Pons (tissue), 1 donor: Measurements from ENCODE around the gene RIN3.

Experiments used
- DNase-seq: peaks from one replicate; pipeline ENCODE4 v3.0.0-alpha.2; 2016; ENCODE audit warnings: low spot score

RIN3 gene

GRCh38 chr14:92484132-92484823 is 29.3 kb upstream of the RIN3 start:
- DNase-seq: no peak

- DNase-seq: no peak
These were observed 26.7 kb upstream of the RIN3 start for GRCh38 chr14:92486881-92487280.

GRCh38 chr14:92487513-92488133 is 26.0 kb upstream of the RIN3 start:
- no peak for DNase-seq

- DNase-seq: no peak
These were observed 24.0 kb upstream of the RIN3 start for GRCh38 chr14:92489394-92490238.

GRCh38 chr14:92490239-92490959 is 23.2 kb upstream of the RIN3 start:
- peak; percentile 70 for DNase-seq

DNA sequence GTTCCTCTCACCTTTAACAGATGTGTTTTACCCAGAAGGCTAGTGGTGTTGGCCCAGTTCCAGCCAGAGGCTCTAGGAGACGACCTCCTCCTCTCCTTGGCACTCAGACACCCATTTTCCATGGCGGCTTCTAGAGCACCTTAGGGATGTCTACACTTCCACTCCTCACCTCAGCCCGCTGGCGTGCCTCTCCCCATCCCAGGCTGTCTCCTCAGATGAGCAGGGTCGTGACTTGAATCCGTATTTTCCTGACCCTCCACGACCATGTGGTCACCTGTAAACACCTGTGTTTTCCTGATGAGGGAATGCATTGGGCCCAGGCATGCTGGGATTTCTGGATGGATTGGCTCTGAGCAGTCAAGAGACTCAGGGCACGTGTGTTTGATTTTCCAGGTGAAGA is 21.8 kb upstream of the RIN3 start:
- no peak for DNase-seq

DNA sequence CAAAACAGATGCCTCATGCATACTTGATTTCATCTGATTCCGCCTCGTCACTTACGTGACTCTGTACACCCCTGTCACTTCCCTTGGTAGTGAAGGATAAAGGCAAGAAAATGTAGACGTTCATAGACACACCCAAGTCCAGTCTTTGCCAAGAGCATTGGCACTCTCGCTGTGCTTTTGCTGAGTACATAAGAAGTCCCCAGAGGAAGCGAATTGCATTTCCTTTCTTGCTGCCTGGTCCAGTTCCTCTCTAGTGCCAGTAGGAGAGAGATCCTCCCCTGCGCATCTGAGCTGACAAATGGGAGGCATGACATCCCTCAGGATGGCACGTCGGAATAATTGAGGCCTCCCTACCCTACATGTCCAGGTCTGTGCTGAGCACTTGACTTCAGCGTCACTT is 21.3 kb upstream of the RIN3 start:
- peak; percentile 58 for DNase-seq

GRCh38 chr14:92493024-92493423 is 20.6 kb upstream of the RIN3 start:
- DNase-seq: no peak

DNA sequence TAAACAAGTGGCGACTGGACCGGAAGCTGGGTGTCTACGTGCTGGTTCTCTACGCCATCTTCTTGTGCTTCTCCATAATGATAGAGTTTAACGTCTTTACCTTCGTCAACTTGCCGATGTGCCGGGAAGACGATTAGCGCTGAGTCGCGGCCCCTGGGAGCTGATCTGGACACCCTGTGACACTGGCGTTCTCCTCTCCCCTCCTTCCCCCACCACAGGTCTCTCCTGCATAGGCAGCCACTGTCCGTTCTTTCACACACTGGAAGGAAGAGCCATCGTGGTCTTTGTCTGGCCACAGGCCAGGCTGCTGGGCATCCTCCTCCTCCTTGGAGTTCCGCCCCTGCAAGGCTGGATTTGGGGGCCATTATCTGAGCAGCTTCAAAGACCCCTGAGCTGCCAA is 20.1 kb upstream of the RIN3 start:
- no peak for DNase-seq

- no peak for DNase-seq
These were observed 19.1 kb upstream of the RIN3 start for GRCh38 chr14:92494512-92494911.

GRCh38 chr14:92495027-92495426 is 18.6 kb upstream of the RIN3 start:
- DNase-seq: peak; percentile 59

DNA sequence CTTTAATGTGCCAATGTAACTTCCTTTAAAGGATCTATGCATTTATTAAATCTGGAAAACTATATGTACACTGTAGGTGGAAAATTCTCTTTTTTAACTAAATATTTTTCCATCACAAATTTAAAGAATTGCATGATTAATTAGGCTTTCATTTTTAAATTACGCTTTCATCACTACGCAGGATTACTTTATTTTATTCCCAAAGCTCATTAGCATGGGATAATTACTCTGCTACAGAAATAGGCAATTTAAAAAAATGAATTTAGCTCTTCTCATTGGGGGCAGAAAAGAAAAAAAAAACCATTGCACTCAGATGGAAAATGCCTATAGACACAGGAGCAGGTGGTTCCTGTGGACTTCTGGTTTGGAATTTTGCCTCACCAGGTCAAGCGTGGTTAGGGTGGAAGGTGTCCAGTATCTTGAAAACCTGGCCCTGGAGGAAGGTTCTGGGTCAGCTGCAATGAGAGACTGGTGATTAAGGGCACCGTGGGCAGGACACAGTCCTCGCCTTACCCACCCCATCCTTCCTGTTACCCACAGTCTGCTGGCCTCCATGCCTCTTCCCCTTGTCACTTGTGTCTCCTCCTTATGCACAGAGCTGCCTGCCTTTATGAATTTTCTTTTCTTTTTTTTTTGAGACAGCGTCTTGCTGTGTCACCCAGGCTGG is 17.3 kb upstream of the RIN3 start:
- no peak for DNase-seq

- DNase-seq: no peak
These were observed 16.2 kb upstream of the RIN3 start for GRCh38 chr14:92497391-92497790.

GRCh38 chr14:92499234-92499633 is 14.3 kb upstream of the RIN3 start:
- DNase-seq: no peak

GRCh38 chr14:92500491-92500941 is 13.1 kb upstream of the RIN3 start:
- DNase-seq: peak; percentile 61

DNA sequence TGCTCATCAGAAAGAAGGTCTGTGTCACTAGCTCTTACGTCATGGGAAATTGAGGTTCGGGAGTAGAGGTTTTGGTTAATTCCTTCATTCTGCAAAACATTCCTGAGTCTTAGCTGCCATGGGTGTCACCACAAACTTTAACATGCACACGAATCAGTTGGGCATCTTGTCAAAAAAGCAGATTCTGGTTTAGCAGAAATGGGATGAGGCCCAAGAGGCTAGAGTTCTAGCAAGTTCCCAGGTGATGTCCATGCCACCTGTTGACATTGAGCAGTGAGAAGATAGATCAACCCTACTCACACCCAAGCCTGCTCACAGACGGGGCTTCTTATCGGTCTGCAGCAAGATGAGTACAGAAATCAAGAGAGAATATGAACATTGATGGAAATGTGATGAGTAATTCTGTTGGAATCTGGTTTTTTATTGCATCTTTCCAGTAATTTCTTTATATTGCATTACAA is 11.7 kb upstream of the RIN3 start:
- no peak for DNase-seq

DNA sequence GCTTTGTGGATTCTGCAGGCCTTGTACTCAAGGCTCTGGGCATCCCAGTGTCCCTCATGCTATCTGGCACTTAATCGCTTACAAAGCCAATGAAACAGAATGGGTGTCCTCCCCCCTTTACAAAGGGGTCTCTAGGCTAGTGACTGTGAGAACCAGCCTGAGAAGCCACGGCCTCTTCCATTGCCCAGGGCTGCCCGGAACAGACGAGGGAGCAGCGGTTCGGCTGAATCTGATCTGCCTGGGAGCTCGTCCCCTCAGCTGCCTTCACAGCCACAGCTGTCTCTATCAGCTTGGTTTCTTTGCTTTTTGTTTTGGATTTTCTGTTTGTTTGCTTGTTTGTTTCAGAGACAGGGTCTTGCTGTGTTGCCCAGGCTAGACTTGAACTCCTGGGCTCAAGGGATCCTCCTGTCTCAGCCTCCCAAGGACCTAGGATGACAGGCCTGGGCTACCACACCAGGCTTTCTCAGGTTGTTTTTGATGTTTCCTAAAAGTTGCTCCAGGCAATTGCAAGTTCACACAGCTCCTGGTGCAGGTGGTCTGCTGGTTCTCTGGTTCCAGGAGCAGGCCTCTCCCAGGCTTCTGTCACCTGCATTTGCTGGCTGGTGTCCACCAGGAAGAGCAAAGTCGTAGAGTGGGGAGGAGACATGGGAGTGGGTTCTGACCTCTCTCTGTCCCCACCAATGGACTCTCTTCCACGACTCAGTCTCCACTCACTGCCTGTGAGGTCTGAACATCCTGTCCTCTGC is 10.9 kb upstream of the RIN3 start:
- no peak for DNase-seq

DNA sequence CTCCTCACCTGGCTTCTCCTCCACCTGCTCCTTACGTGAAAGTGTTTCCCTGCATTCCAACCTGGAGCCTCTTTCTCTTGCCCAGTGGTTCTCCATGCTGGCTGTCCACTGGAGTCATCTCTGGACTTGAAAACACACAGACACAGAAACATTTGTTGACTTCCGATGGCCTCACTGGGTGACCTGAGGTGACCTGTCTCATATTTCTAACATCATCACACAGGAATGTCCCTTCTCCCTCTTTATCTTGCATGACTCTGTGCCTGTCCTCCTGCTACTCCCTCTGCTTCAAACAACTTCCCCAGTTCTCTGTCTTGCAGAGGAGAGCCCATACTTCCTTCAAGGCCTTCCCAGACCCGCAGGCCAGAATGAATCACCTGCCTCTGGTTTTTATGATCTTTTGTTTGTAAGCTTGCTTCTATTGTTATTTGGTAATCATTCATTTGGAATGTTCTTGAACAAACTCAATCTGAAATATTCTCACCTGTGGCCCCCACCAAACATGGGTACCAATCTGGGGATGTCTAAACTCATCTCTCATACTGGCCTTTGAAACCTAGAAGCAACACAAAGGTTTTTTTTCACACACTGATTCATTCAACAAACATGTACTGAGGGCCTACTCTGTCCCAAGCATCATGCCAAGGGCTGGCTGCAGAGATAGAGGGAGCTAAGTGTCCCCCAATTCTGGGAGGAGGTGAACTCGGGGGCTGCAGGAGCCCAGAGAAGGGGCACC is 9.7 kb upstream of the RIN3 start:
- DNase-seq: no peak

GRCh38 chr14:92505826-92506225 is 7.8 kb upstream of the RIN3 start:
- DNase-seq: no peak

DNA sequence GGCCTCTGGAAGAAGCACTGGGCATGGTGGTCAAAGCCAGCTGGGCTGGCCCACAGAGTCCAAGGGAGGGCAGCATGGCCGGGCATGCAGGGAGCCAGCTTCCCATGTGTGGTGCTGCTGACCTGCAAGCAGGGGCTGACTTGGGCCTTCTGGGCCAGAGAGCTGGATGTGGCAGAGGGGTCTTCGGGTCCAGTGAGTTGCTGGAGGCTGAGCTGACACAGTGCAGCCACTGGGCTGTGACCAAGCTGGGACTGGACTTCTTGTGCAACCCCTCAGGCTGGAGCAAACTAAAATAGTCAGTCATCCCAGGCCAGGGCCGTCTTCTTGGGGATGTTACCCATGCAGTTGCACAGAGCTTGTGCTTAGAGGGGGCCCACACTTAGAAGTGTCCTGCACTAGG is 7.3 kb upstream of the RIN3 start:
- no peak for DNase-seq
